GM12875 (cell line): ENCODE data around the gene PLA2G4F.

Source experiments
- H3K4me3 ChIP-seq: one replicate; pipeline ENCODE4 v1.5.1; 2011; ENCODE audit warnings: low read depth, low read length, control low read depth
- TF ChIP-seq, protein P1 (sequence below): IDR thresholded peaks from 2 replicates; pipeline ENCODE4 v1.5.1; 2011; ENCODE audit warnings: low read depth, mild to moderate bottlenecking, control low read depth, inconsistent platforms, low read length, moderate library complexity, borderline replicate concordance; ENCODE audit not compliant: insufficient read depth

Gene PLA2G4F

GRCh38 chr15:42152921-42153698, 3.3 kb downstream of the PLA2G4F start:
- TF ChIP-seq, protein P1, sequence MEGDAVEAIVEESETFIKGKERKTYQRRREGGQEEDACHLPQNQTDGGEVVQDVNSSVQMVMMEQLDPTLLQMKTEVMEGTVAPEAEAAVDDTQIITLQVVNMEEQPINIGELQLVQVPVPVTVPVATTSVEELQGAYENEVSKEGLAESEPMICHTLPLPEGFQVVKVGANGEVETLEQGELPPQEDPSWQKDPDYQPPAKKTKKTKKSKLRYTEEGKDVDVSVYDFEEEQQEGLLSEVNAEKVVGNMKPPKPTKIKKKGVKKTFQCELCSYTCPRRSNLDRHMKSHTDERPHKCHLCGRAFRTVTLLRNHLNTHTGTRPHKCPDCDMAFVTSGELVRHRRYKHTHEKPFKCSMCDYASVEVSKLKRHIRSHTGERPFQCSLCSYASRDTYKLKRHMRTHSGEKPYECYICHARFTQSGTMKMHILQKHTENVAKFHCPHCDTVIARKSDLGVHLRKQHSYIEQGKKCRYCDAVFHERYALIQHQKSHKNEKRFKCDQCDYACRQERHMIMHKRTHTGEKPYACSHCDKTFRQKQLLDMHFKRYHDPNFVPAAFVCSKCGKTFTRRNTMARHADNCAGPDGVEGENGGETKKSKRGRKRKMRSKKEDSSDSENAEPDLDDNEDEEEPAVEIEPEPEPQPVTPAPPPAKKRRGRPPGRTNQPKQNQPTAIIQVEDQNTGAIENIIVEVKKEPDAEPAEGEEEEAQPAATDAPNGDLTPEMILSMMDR: no peak
- no peak overlapping the region for H3K4me3 ChIP-seq

DNA sequence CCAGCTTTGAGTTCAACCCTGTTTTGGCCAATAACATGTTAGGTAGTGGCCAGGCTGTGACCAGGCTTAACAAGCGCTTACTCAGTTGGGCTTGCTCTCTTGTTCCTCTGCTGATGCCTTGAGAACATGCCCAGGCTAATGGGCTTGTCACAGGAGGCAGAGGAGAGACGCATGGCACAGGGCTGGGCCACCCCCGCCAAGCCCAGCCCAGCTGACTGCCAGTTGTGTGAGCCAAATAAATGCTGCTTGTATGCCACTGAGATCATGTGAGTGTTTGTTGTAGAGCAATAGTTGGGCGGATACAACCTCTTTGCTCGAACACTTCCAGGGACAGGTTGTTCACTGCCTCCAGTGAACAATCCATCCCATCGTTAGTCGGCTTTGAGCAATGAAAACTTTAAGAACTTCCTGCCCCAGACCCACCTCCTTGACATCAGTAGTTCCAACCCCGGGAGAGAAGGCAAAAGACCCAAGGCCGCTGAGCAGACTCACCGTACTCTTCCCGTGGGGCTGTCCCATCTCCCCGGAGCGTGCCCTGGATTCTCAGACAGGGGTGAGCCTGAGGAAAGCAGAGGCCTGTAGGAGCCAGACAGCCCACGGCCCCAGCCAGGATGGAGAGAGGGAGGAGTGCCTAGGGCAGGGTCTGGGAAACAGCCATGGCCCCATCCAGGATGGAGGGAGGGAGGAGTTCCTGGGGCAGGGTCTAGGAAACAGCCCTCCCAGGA, 4.1 kb downstream of the PLA2G4F start:
- no peak overlapping the region for H3K4me3 ChIP-seq
- TF ChIP-seq, protein P1: no peak

DNA sequence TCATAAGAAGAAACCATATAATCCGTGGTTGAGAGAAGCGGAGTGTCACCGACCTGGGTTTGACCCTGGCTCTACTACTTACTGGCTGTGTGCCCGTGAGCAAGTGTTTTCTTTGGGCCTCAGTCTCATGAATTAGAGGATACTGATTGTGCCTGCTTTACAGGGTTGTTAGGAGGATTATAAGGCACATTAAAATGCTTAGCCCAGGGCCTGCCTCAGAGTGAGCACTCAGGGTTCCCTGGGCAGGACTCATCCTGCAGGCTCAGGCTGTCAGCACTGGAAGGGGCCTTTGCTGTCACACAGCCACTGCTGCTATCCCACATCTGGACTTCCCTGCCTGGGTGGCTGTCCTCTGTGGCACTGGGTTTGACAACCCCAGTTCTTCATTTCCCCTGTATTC, 4.7 kb downstream of the PLA2G4F start:
- TF ChIP-seq, protein P1: no peak
- no peak overlapping the region for H3K4me3 ChIP-seq

DNA sequence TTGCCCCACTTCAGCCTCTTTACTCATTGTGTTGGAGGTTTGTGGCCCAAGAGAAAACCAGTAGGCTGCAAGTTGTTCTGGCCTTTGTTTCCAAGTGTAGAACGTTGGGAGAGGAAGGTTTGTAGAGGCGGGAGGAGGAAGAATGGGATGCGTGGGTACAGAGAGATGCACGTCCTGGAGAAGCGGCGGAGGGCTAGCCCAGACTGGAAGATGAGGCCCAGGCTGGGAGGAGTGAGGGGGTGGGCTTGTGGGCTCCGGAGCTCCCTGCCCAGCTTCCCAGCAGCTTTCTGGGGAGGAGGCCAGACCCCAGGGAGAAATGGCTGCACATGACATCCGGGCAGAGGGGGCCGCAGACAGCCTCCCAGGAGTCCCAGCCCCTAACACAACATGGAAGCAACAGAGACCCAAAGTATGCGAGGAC, 5.3 kb downstream of the PLA2G4F start:
- TF ChIP-seq, protein P1: no peak
- H3K4me3 ChIP-seq: no peak overlapping the region

DNA sequence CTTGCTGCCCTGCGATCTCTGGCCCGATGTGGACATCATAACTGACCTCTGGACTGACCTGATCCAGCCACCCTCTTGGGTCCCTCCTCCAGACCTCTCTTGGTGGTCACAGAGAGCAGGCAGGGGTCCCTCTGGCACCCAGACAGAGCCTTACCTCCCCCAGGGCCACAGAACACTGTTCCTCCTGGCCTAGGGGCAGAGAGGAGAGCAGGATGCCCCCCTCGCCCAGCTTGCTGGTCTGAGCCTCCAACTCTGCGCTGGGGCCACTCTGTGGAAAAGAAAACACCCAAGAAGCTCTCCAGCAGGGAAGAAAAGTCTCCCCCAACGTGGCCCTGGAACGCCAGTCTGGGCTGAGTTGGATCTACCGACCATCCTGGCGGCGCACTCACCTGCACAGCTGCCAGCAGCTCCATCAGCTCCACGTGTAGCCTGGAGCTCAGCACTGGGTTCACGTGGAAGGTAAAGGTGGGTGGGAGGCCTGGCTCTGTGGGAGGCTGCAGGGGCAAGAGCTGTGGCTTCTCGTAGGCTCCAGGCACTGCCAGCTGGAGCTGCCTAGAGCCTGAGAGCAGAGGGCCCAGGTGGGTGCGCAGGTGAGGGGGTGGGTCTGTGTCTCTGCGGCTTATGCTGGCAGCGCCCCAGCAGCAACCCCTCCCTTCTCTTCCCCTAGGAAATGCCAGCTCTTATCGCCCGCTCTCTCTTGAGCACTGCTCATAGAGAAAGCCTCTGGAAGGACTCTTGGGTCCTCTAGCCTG, 6.0 kb downstream of the PLA2G4F start:
- TF ChIP-seq, protein P1: no peak
- no peak overlapping the region for H3K4me3 ChIP-seq

GRCh38 chr15:42149493-42150218, 6.8 kb downstream of the PLA2G4F start:
- no peak overlapping the region for H3K4me3 ChIP-seq
- TF ChIP-seq, protein P1: no peak
